ENCODE measurements around the gene SMCO4. TPM values are rescaled to one million over a fixed set of nuclear protein-coding genes. Genes with fewer than 3 reads are reported as not detected.
"Not testable (repeated sequence)": the region's sequence is repeated elsewhere in the genome, so short reads cannot be mapped to it uniquely, and the experiment has no call there.

Gene SMCO4
- polyA plus RNA-seq, 1 donor: 47.9 TPM

DNA sequence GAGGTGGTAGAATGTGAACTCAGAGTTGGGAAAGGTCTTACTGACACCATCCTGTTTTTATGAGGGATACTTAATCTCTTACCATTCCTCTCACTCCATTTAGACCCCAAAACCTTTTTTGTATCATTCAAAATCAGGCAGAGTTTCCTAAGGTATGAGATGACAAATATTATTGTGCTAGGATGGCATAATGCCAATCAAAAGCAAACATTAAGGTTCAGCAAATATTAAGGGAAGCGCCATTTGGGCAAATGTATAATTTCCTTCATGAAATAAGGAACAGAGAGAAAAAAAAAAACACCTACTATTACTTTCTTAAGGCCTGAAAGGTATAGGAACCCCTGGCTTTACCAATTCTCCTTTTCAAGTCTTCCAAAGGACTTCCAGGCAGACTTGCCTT is 62.4 kb downstream of the SMCO4 start:
- Histone ChIP-seq H3K27me3 (ENCODE audit: control insufficient read depth, insufficient read depth, low read length) (no peaks in the 10 kb centered on the region), H3K4me1 (ENCODE audit: control insufficient read depth, insufficient read depth, low read length) (no peaks in the 10 kb centered on the region), H3K27ac (ENCODE audit: low read length) (no peak overlapping the region), H3K4me3 (ENCODE audit: low read length) (no peak overlapping the region), H3K36me3 (ENCODE audit: control insufficient read depth, insufficient read depth, low read length) (peaks cover 25% of the 10 kb centered on the region), H3K9me3 (ENCODE audit: control insufficient read depth, low read depth, low read length) (no peaks in the 10 kb centered on the region)
- DNase-seq: no peak
- no CpG with 5 or more reads among the region's 1 CpG for WGBS (ENCODE audit: insufficient coverage, low lambda C conversion rate)

DNA sequence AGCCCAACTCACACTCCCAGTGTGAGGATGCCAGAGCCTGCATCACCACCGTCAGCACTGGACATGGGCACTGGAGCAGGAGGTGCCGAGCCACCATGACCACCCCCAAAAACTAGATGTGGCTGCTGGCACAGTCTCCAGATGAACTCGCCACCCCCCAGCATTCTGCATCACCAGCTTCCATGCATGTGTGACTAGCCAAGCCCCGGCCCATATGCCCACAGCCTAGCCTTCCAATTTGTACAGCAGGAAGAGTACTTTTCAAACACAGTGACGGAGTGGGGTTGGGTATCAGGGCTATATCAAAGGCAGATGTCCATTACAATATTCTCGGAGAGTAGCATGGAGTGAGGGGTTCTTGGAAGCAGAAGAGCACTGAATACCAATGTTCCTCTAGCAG is 62.9 kb downstream of the SMCO4 start:
- H3K27ac ChIP-seq (ENCODE audit: low read length): no peak overlapping the region
- H3K36me3 ChIP-seq (ENCODE audit: control insufficient read depth, insufficient read depth, low read length): peaks cover 25% of the 10 kb centered on the region
- H3K9me3 ChIP-seq (ENCODE audit: control insufficient read depth, low read depth, low read length): no peaks in the 10 kb centered on the region
- no peaks in the 10 kb centered on the region for H3K27me3 ChIP-seq (ENCODE audit: control insufficient read depth, insufficient read depth, low read length)
- no peak overlapping the region for H3K4me3 ChIP-seq (ENCODE audit: low read length)
- H3K4me1 ChIP-seq (ENCODE audit: control insufficient read depth, insufficient read depth, low read length): no peaks in the 10 kb centered on the region
- no peak for DNase-seq
- WGBS (ENCODE audit: insufficient coverage, low lambda C conversion rate): no CpG with 5 or more reads among the region's 6 CpGs

DNA sequence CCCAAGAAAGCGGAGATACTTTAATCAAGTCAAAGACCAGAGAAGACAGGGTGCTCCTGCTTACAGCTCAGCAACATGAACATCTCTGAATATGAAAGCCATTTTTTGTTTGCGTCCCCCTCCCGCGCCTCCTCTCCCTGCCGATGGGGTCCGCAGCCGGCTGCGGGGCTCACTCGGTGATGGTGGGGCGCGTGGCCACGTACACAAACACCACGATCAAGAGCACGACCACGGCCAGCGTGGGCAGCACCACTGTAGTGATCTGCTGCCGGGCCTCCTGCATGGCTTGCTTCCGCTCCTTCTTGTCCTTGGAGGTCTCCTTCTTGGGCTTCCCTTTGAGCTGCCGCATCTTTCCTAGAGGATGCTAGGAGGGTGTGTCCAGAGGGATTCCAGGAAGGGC is 64.3 kb downstream of the SMCO4 start:
- DNase-seq: no peak
- no peak overlapping the region for H3K27ac ChIP-seq (ENCODE audit: low read length)
- no peak overlapping the region for H3K4me3 ChIP-seq (ENCODE audit: low read length)
- no CpG with 5 or more reads among the region's 19 CpGs for WGBS (ENCODE audit: insufficient coverage, low lambda C conversion rate)
- no peaks in the 10 kb centered on the region for H3K9me3 ChIP-seq (ENCODE audit: control insufficient read depth, low read depth, low read length)
- no peaks in the 10 kb centered on the region for H3K4me1 ChIP-seq (ENCODE audit: control insufficient read depth, insufficient read depth, low read length)
- no peaks in the 10 kb centered on the region for H3K27me3 ChIP-seq (ENCODE audit: control insufficient read depth, insufficient read depth, low read length)
- H3K36me3 ChIP-seq (ENCODE audit: control insufficient read depth, insufficient read depth, low read length): peaks cover 25% of the 10 kb centered on the region

DNA sequence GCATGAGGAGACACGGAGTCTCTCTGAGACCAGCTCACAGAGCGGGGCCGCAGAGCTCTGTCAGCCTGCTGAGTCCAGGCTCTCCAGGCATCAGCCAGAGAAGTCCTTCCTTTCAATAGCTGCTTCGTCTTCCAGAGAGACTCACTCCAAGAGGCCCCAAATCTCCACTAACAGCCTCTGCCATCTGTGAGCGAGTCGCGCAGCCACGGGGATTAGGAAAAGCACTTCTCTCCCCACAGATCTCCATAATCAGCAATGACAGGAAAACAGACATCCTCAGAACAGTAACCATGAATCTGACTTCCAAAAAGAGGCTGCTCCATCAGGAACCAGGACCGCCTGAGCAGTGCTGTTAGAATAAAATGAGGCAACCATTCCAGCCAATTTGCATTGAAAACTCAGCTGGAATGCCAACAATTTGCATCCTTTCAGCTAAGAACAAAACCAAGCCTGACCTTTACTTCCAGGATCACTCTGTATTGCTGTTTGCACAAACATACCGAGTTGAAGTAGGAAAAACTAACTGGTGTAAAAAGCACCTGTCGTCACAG is 65.4 kb downstream of the SMCO4 start:
- Histone ChIP-seq H3K4me1 (ENCODE audit: control insufficient read depth, insufficient read depth, low read length) (no peaks in the 10 kb centered on the region), H3K27me3 (ENCODE audit: control insufficient read depth, insufficient read depth, low read length) (no peaks in the 10 kb centered on the region), H3K27ac (ENCODE audit: low read length) (no peak overlapping the region), H3K4me3 (ENCODE audit: low read length) (no peak overlapping the region), H3K9me3 (ENCODE audit: control insufficient read depth, low read depth, low read length) (no peaks in the 10 kb centered on the region), H3K36me3 (ENCODE audit: control insufficient read depth, insufficient read depth, low read length) (peaks cover 25% of the 10 kb centered on the region)
- WGBS (ENCODE audit: insufficient coverage, low lambda C conversion rate): 20% methylated on average over 1 of the region's 11 CpGs
- no peak for DNase-seq

DNA sequence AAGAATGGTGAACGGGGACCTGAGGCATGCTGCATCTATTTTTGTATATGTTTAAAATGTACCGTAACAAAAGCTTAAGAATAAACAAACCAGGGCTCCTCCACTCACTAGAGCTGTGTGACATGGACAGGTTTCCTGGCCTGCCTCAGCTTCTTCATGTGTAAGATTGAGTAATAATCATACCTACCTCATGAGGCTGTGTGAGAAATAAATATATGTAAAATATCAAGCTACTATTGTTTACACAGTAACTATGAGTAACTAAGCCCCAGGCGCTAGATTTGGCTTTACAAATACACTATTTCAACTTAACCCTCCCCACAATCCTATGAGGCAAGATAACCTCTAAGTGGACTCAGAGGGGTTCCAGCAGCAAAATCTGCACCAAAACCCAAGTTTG is 66.4 kb downstream of the SMCO4 start:
- no peak for DNase-seq
- WGBS (ENCODE audit: insufficient coverage, low lambda C conversion rate): no CpG with 5 or more reads among the region's 3 CpGs
- Histone ChIP-seq H3K9me3 (ENCODE audit: control insufficient read depth, low read depth, low read length) (no peaks in the 10 kb centered on the region), H3K27me3 (ENCODE audit: control insufficient read depth, insufficient read depth, low read length) (no peaks in the 10 kb centered on the region), H3K27ac (ENCODE audit: low read length) (no peak overlapping the region), H3K4me1 (ENCODE audit: control insufficient read depth, insufficient read depth, low read length) (no peaks in the 10 kb centered on the region), H3K4me3 (ENCODE audit: low read length) (no peak overlapping the region), H3K36me3 (ENCODE audit: control insufficient read depth, insufficient read depth, low read length) (peaks cover 25% of the 10 kb centered on the region)

DNA sequence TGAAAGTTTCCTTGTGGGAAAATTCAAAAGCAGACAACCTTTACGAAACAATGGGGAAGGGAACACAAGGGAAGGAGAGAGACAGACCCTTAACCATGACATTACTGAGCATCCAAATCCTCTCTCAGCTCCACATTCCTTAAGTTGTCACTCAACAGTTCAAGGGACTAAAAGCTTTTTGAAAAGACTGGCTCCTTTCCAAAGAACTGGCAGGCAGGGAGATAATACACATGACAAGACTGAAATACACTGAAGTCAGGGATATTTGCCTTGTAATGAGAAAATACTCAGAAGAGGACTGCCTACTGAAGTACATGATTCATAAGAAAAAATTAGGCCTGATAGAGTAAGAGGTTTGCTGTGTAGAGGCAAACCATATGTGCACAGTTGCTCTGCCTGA is 69.1 kb downstream of the SMCO4 start:
- Histone ChIP-seq H3K4me3 (ENCODE audit: low read length) (no peak overlapping the region), H3K27me3 (ENCODE audit: control insufficient read depth, insufficient read depth, low read length) (no peaks in the 10 kb centered on the region), H3K27ac (ENCODE audit: low read length) (no peak overlapping the region), H3K36me3 (ENCODE audit: control insufficient read depth, insufficient read depth, low read length) (peaks cover 16% of the 10 kb centered on the region), H3K4me1 (ENCODE audit: control insufficient read depth, insufficient read depth, low read length) (no peaks in the 10 kb centered on the region), H3K9me3 (ENCODE audit: control insufficient read depth, low read depth, low read length) (no peaks in the 10 kb centered on the region)
- DNase-seq: no peak
- WGBS (ENCODE audit: insufficient coverage, low lambda C conversion rate): no CpG with 5 or more reads among the region's 1 CpG

DNA sequence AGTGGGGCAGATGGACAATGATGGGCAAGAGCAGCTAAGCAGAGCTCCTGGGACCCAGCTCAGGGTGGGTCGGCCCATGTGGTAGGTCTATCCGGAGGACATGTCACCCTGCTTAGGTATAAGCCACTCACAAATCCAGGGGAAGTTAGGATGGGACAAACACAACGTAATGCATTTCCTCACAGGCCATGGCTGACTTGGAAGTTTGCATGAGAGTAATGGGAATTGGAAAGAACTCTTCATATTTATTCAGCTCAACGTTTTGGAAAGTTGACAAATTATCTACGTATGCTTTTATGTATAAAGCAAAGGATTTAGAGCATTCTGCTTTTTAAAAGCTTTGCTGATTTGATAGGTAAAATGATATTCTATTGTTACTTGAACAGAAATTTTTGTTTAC is 74.9 kb downstream of the SMCO4 start:
- H3K36me3 ChIP-seq (ENCODE audit: control insufficient read depth, insufficient read depth, low read length): no peaks in the 10 kb centered on the region
- H3K4me3 ChIP-seq (ENCODE audit: low read length): no peak overlapping the region
- no peak overlapping the region for H3K27ac ChIP-seq (ENCODE audit: low read length)
- 58% methylated on average over 2 of the region's 5 CpGs for WGBS (ENCODE audit: insufficient coverage, low lambda C conversion rate)
- no peak for DNase-seq
- no peaks in the 10 kb centered on the region for H3K4me1 ChIP-seq (ENCODE audit: control insufficient read depth, insufficient read depth, low read length)
- H3K9me3 ChIP-seq (ENCODE audit: control insufficient read depth, low read depth, low read length): no peaks in the 10 kb centered on the region
- no peaks in the 10 kb centered on the region for H3K27me3 ChIP-seq (ENCODE audit: control insufficient read depth, insufficient read depth, low read length)

DNA sequence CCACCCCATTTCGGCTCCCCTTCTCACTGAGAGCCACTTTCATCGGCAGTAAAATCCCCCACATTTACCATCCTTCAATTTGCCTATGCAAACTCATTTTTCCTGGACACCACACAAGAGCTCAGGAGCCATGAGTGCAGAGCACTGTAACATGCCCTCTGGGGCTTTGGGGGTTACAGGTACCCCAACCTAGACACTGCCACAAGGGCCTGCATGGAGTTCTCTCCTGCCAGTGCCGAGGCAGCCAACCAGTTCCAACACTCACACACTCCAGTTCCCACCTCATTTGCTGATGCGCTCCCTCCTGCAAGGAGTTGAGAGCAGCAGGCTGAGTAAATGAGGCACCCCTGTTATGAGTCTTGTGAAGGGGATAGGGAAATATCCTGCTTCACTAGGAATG is 76.1 kb downstream of the SMCO4 start:
- Histone ChIP-seq H3K27me3 (ENCODE audit: control insufficient read depth, insufficient read depth, low read length) (no peaks in the 10 kb centered on the region), H3K4me3 (ENCODE audit: low read length) (no peak overlapping the region), H3K27ac (ENCODE audit: low read length) (no peak overlapping the region), H3K9me3 (ENCODE audit: control insufficient read depth, low read depth, low read length) (no peaks in the 10 kb centered on the region), H3K36me3 (ENCODE audit: control insufficient read depth, insufficient read depth, low read length) (no peaks in the 10 kb centered on the region), H3K4me1 (ENCODE audit: control insufficient read depth, insufficient read depth, low read length) (no peaks in the 10 kb centered on the region)
- DNase-seq: no peak
- no CpG with 5 or more reads among the region's 4 CpGs for WGBS (ENCODE audit: insufficient coverage, low lambda C conversion rate)

DNA sequence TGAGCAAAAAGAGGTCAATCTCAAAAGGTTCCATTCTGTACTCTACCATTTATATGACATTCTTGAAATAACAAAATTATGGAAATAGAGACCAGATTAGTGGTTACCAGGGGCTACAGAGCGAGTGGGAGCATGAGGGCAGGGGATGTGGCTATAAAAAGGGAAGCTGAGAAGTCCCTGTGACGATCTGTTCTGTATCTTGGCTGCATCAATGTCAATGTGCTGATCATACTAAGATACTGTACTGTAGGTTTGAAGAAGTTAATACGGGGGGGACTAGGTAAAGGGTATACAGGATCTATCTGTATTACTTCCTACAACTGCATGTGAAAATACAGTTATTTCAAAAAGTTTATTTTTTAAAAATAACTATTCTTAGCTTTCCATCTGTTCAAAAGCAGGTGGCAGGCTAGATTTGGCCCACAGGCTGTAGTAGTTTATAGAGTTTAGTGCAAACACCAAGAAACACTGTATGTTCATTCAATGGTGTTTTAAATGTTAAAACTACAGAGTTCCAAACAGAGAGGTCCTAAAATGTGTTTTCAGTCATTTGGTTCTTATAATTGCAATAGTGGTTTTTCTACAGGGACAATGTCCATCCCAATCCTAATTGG is 78.2 kb downstream of the SMCO4 start:
- no peaks in the 10 kb centered on the region for H3K4me1 ChIP-seq (ENCODE audit: control insufficient read depth, insufficient read depth, low read length)
- no CpG with 5 or more reads among the region's 3 CpGs for WGBS (ENCODE audit: insufficient coverage, low lambda C conversion rate)

DNA sequence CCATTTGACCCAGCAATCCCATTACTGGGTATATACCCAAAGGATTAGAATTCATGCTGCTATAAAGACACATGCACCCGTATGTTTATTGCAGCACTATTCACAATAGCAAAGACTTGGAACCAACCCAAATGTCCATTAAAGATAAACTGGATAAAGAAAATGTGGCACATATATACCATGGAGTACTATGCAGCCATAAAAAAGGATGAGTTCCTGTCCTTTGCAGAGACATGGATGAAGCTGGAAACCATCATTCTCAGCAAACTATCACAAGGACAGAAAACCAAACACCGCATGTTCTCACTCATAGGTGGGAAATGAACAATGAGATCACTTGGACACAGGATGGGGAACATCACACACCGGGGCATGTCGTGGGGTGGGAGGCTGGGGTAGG is 79.5 kb downstream of the SMCO4 start:
- H3K36me3 ChIP-seq (ENCODE audit: control insufficient read depth, insufficient read depth, low read length); H3K9me3 ChIP-seq (ENCODE audit: control insufficient read depth, low read depth, low read length); H3K4me3 ChIP-seq (ENCODE audit: low read length); DNase-seq; H3K27me3 ChIP-seq (ENCODE audit: control insufficient read depth, insufficient read depth, low read length); H3K27ac ChIP-seq (ENCODE audit: low read length); H3K4me1 ChIP-seq (ENCODE audit: control insufficient read depth, insufficient read depth, low read length): not testable (repeated sequence)
- WGBS (ENCODE audit: insufficient coverage, low lambda C conversion rate): no CpG with 5 or more reads among the region's 4 CpGs

More for the DNA sequence above, 78.2 kb downstream of the SMCO4 start:
- Histone ChIP-seq H3K27ac (ENCODE audit: low read length) (no peak overlapping the region), H3K27me3 (ENCODE audit: control insufficient read depth, insufficient read depth, low read length) (no peaks in the 10 kb centered on the region), H3K4me3 (ENCODE audit: low read length) (no peak overlapping the region), H3K36me3 (ENCODE audit: control insufficient read depth, insufficient read depth, low read length) (no peaks in the 10 kb centered on the region), H3K9me3 (ENCODE audit: control insufficient read depth, low read depth, low read length) (no peaks in the 10 kb centered on the region)
- DNase-seq: no peak

DNA sequence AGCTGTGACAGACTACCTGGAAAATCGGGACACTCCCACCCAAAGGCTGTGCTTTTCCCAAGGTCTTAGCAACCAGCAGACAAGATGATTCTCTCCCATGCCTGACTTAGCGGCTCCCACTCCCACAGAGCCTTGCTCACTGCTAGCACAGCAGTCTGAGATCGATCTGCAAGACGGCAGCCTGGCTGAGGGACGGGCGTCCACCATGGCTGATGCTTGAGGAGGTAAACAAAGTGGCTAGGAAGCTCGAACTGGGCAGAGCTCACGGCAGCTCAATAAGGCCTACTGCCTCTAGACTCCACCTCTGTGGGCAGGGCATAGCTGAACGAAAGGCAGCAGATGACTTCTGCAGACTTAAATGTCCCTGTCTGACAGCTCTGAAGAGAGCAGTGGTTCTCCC is 84.9 kb downstream of the SMCO4 start:
- no peak for DNase-seq
- no CpG with 5 or more reads among the region's 9 CpGs for WGBS (ENCODE audit: insufficient coverage, low lambda C conversion rate)
- no peaks in the 10 kb centered on the region for H3K27me3 ChIP-seq (ENCODE audit: control insufficient read depth, insufficient read depth, low read length)
- H3K4me1 ChIP-seq (ENCODE audit: control insufficient read depth, insufficient read depth, low read length): no peaks in the 10 kb centered on the region
- no peak overlapping the region for H3K27ac ChIP-seq (ENCODE audit: low read length)
- no peak overlapping the region for H3K4me3 ChIP-seq (ENCODE audit: low read length)
- no peaks in the 10 kb centered on the region for H3K36me3 ChIP-seq (ENCODE audit: control insufficient read depth, insufficient read depth, low read length)
- no peaks in the 10 kb centered on the region for H3K9me3 ChIP-seq (ENCODE audit: control insufficient read depth, low read depth, low read length)

Measured in large intestine (tissue), 3 donors.